Astrocyte (in vitro differentiated cells and primary cell): ENCODE data around the gene NPAS3. TPM values are rescaled to one million over a fixed set of nuclear protein-coding genes. Genes with fewer than 3 reads are reported as not detected.
A peak's percentile ranks its signal among the peaks of the same experiment; 100 is the strongest.

Source experiments
- DNase-seq: peaks from one replicate; pipeline ENCODE4 v3.0.0-alpha.2; 2010; ENCODE audit warnings: low read depth
- FAIRE-seq: peaks from 2 replicates; lab custom pipeline; 2011; peaks lifted over from hg19 to GRCh38; lab: Jason Lieb, UNC
- H2AFZ ChIP-seq: 2 replicates; pipeline ENCODE4 v1.6.0; 2012; ENCODE audit warnings: low read depth, low read length, inconsistent platforms
- H3K27ac ChIP-seq: 2 replicates; pipeline ENCODE4 v1.5.1; 2011; ENCODE audit warnings: low read depth, low read length, inconsistent platforms
- H3K27me3 ChIP-seq: 2 replicates; pipeline ENCODE4 v1.6.0; 2011; ENCODE audit warnings: low read length, inconsistent platforms; ENCODE audit not compliant: insufficient read depth
- H3K36me3 ChIP-seq: 2 replicates; pipeline ENCODE4 v1.5.1; 2011; ENCODE audit warnings: low read length, inconsistent platforms; ENCODE audit not compliant: insufficient read depth
- H3K4me1 ChIP-seq: 2 replicates; pipeline ENCODE4 v1.5.1; 2011; ENCODE audit warnings: low read length, inconsistent platforms; ENCODE audit not compliant: insufficient read depth
- H3K4me2 ChIP-seq: 2 replicates; pipeline ENCODE4 v1.6.0; 2012; ENCODE audit warnings: low read length, inconsistent platforms
- H3K4me3 ChIP-seq: 2 replicates; pipeline ENCODE4 v1.5.1; 2011; ENCODE audit warnings: low read depth, mild to moderate bottlenecking, low read length, inconsistent platforms; ENCODE audit not compliant: insufficient read depth
- H3K79me2 ChIP-seq: 2 replicates; pipeline ENCODE4 v1.6.0; 2012; ENCODE audit warnings: mild to moderate bottlenecking, low read length, inconsistent platforms; ENCODE audit not compliant: insufficient read depth
- H3K9ac ChIP-seq: 2 replicates; pipeline ENCODE4 v1.6.0; 2012; ENCODE audit warnings: mild to moderate bottlenecking, low read length, inconsistent platforms
- H3K9me3 ChIP-seq: 2 replicates; pipeline ENCODE4 v1.5.1; 2012; ENCODE audit warnings: low read depth, mild to moderate bottlenecking, low read length, inconsistent platforms; ENCODE audit not compliant: insufficient read depth
- H4K20me1 ChIP-seq: 2 replicates; pipeline ENCODE4 v1.6.0; 2012; ENCODE audit warnings: low read length, inconsistent platforms; ENCODE audit not compliant: insufficient read depth
- H3K27ac Mint-ChIP-seq: one replicate; pipeline ENCODE4 v1.8.0; 2021; ENCODE audit warnings: mild to moderate bottlenecking, mixed read lengths; ENCODE audit not compliant: unreplicated experiment
- H3K27me3 Mint-ChIP-seq: one replicate; pipeline ENCODE4 v1.8.0; 2021; ENCODE audit warnings: low read depth, mixed read lengths; ENCODE audit not compliant: unreplicated experiment
- H3K36me3 Mint-ChIP-seq: one replicate; pipeline ENCODE4 v1.8.0; 2021; ENCODE audit warnings: low read depth, mixed read lengths; ENCODE audit not compliant: unreplicated experiment
- H3K4me1 Mint-ChIP-seq: one replicate; pipeline ENCODE4 v1.8.0; 2021; ENCODE audit warnings: low read depth, mixed read lengths; ENCODE audit not compliant: unreplicated experiment
- H3K4me3 Mint-ChIP-seq: one replicate; pipeline ENCODE4 v1.8.0; 2021; ENCODE audit warnings: mild to moderate bottlenecking, moderate library complexity, mixed read lengths; ENCODE audit not compliant: unreplicated experiment
- H3K9me3 Mint-ChIP-seq: one replicate; pipeline ENCODE4 v1.8.0; 2021; ENCODE audit warnings: mild to moderate bottlenecking, mixed read lengths; ENCODE audit not compliant: unreplicated experiment
- CTCF ChIP-seq: IDR thresholded peaks from 2 replicates; pipeline ENCODE4 v1.5.1; 2011; ENCODE audit warnings: low read depth, mild to moderate bottlenecking, inconsistent platforms, low read length, moderate library complexity; ENCODE audit not compliant: insufficient read depth
- EZH2 ChIP-seq: IDR thresholded peaks from 2 replicates; pipeline ENCODE4 v1.6.1; 2012; ENCODE audit warnings: mild to moderate bottlenecking, low read length, inconsistent platforms; ENCODE audit not compliant: insufficient read depth
- total RNA-seq: library from RNA; stranded (reverse); gene quantifications from 2 replicates; pipeline ENCODE4 v1.2.1, GENCODE V29; 2021

Gene NPAS3
- total RNA-seq, 1 donor from 2014 or later = 2.6 TPM

GRCh38 chr14:33352821-33353220 lies 414.1 kb downstream of the NPAS3 start:
- H3K4me3 Mint-ChIP-seq = no peak overlapping the region
- H3K27me3 Mint-ChIP-seq = peaks cover 9% of the 10 kb centered on the region
- Histone ChIP-seq H4K20me1 (no peaks in the 10 kb centered on the region), H3K4me3 (no peak overlapping the region), H3K4me2 (peak overlapping the region; percentile 46), H3K4me1 (no peaks in the 10 kb centered on the region), H3K27ac (no peak overlapping the region), H3K79me2 (no peaks in the 10 kb centered on the region), H2AFZ (no peak overlapping the region), H3K9me3 (no peaks in the 10 kb centered on the region), H3K9ac (no peak overlapping the region), H3K27me3 (no peaks in the 10 kb centered on the region), H3K36me3 (no peaks in the 10 kb centered on the region)
- DNase-seq (peak; percentile 79), FAIRE-seq (no peak)
- H3K9me3 Mint-ChIP-seq = peaks cover 4% of the 10 kb centered on the region
- no peak overlapping the region for H3K27ac Mint-ChIP-seq
- TF ChIP-seq CTCF = no peak
- H3K4me1 Mint-ChIP-seq = no peaks in the 10 kb centered on the region
- H3K36me3 Mint-ChIP-seq = no peaks in the 10 kb centered on the region

GRCh38 chr14:33356181-33356580 lies 417.5 kb downstream of the NPAS3 start:
- H4K20me1 ChIP-seq = no peaks in the 10 kb centered on the region
- peaks cover 6% of the 10 kb centered on the region for H3K9me3 Mint-ChIP-seq
- FAIRE-seq = no peak
- no peak overlapping the region for H3K4me3 ChIP-seq
- no peak overlapping the region for H3K4me2 ChIP-seq
- H3K9me3 ChIP-seq = no peaks in the 10 kb centered on the region
- H3K4me3 Mint-ChIP-seq = no peak overlapping the region
- TF ChIP-seq EZH2 = no peak
- TF ChIP-seq CTCF = no peak
- no peak overlapping the region for H3K9ac ChIP-seq
- no peaks in the 10 kb centered on the region for H3K27me3 ChIP-seq
- no peak overlapping the region for H3K27ac ChIP-seq
- no peak overlapping the region for H3K27ac Mint-ChIP-seq
- H3K36me3 ChIP-seq = no peaks in the 10 kb centered on the region
- no peaks in the 10 kb centered on the region for H3K4me1 ChIP-seq
- H3K36me3 Mint-ChIP-seq = no peaks in the 10 kb centered on the region
- no peak overlapping the region for H2AFZ ChIP-seq
- peaks cover 13% of the 10 kb centered on the region for H3K27me3 Mint-ChIP-seq
- peak; percentile 57 for DNase-seq
- no peaks in the 10 kb centered on the region for H3K79me2 ChIP-seq
- H3K4me1 Mint-ChIP-seq = no peaks in the 10 kb centered on the region

- H3K9me3 ChIP-seq = no peaks in the 10 kb centered on the region
- H3K27me3 ChIP-seq = no peaks in the 10 kb centered on the region
- Mint-ChIP-seq H3K4me3 (no peak overlapping the region), H3K9me3 (peaks cover 6% of the 10 kb centered on the region), H3K27me3 (peaks cover 13% of the 10 kb centered on the region), H3K27ac (no peak overlapping the region), H3K36me3 (no peaks in the 10 kb centered on the region), H3K4me1 (no peaks in the 10 kb centered on the region)
- no peaks in the 10 kb centered on the region for H3K79me2 ChIP-seq
- H2AFZ ChIP-seq = no peak overlapping the region
- DNase-seq = no peak
- H4K20me1 ChIP-seq = no peaks in the 10 kb centered on the region
- no peak for FAIRE-seq
- TF ChIP-seq EZH2 (no peak), CTCF (no peak)
- no peaks in the 10 kb centered on the region for H3K4me1 ChIP-seq
- H3K27ac ChIP-seq = no peak overlapping the region
- H3K9ac ChIP-seq = no peak overlapping the region
- no peak overlapping the region for H3K4me3 ChIP-seq
- H3K4me2 ChIP-seq = no peak overlapping the region
- no peaks in the 10 kb centered on the region for H3K36me3 ChIP-seq
Observed at GRCh38 chr14:33357225-33358010, 418.7 kb downstream of the NPAS3 start.
